HEK293 (cell line): ENCODE measurements around the gene CACNA2D4.

Source experiments
- CTCF ChIA-PET: fragments of 350-600 bp; formaldehyde crosslinking; extraction: SDS; loops from one replicate; lab custom pipeline; 2021; ENCODE audit warnings: antibody characterized with exemption; lab: Yijun Ruan, JAX
- POLR2A ChIA-PET: fragments of 300-600 bp; formaldehyde crosslinking; extraction: SDS; loops from one replicate; lab custom pipeline; 2020; ENCODE audit warnings: antibody characterized with exemption, inconsistent platforms; lab: Yijun Ruan, JAX
- H3K27ac ChIP-seq: fragments of 200-500 bp; sonication (Bioruptor generic); 2 replicates; pipeline ENCODE4 v1.5.1; 2014; ENCODE audit warnings: low read depth, low read length, control low read depth, inconsistent platforms; ENCODE audit errors: extremely low read depth
- H3K36me3 ChIP-seq, 2 experiments: fragments of 200-500 bp in 1 of 2; sonication (Bioruptor generic) in 1 of 2; 1 replicate in 1 of 2; 2 replicates in 1 of 2; pipeline ENCODE4 v1.5.1; 2014 to 2017; ENCODE audit warnings: inconsistent platforms in 2 of 2, low read length in 2 of 2; ENCODE audit not compliant: control insufficient read depth in 2 of 2, insufficient read depth in 1 of 2
- H3K4me1 ChIP-seq: fragments of 200-500 bp; sonication (Bioruptor generic); 2 replicates; pipeline ENCODE4 v1.5.1; 2014; ENCODE audit warnings: mild to moderate bottlenecking, low read length, inconsistent platforms; ENCODE audit not compliant: control insufficient read depth, insufficient read depth
- H3K4me3 ChIP-seq: 2 replicates; pipeline ENCODE4 v1.5.1; 2011; ENCODE audit warnings: low read depth, mild to moderate bottlenecking, control low read depth, low read length, moderate library complexity
- H3K9me3 ChIP-seq: fragments of 200-500 bp; sonication (Bioruptor generic); 2 replicates; pipeline ENCODE4 v1.5.1; 2014; ENCODE audit warnings: low read depth, low read length, inconsistent platforms; ENCODE audit not compliant: control insufficient read depth, insufficient read depth
- ATF2 ChIP-seq: fragments of 450-650 bp; formaldehyde crosslinking; IDR thresholded peaks from 2 replicates; pipeline ENCODE4 v1.5.1; 2016; ENCODE audit warnings: missing biosample characterization, missing genetic modification characterization, low read depth
- BCL11B ChIP-seq: fragments of 450-650 bp; formaldehyde crosslinking; IDR thresholded peaks from 2 replicates; pipeline ENCODE4 v1.5.1; 2016; ENCODE audit warnings: low read depth, missing biosample characterization, missing genetic modification characterization
- HOXD13 ChIP-seq: sonication (generic); formaldehyde crosslinking; IDR thresholded peaks from 2 replicates; pipeline ENCODE4 v1.8.0; 2022; ENCODE audit warnings: missing genetic modification reagents, borderline replicate concordance
- KLF1 ChIP-seq: fragments of 450-650 bp; formaldehyde crosslinking; IDR thresholded peaks from 2 replicates; pipeline ENCODE4 v1.5.1; 2016; ENCODE audit warnings: missing biosample characterization, missing genetic modification characterization
- MZF1 ChIP-seq: fragments of 450-650 bp; formaldehyde crosslinking; IDR thresholded peaks from 2 replicates; pipeline ENCODE4 v1.5.1; 2017; ENCODE audit warnings: missing biosample characterization, missing genetic modification characterization, borderline replicate concordance
- REPIN1 ChIP-seq: fragments of 450-650 bp; formaldehyde crosslinking; IDR thresholded peaks from 2 replicates; pipeline ENCODE4 v1.5.1; 2017; ENCODE audit warnings: missing biosample characterization, missing genetic modification characterization, low read depth
- ZBTB6 ChIP-seq: fragments of 450-650 bp; formaldehyde crosslinking; IDR thresholded peaks from 2 replicates; pipeline ENCODE4 v1.5.1; 2017; ENCODE audit warnings: missing biosample characterization, missing genetic modification characterization
- ZIC2 ChIP-seq: fragments of 450-650 bp; formaldehyde crosslinking; IDR thresholded peaks from 2 replicates; pipeline ENCODE4 v1.5.1; 2016; ENCODE audit warnings: missing biosample characterization, missing genetic modification characterization
- ZNF133 ChIP-seq: fragments of 450-650 bp; formaldehyde crosslinking; IDR thresholded peaks from 2 replicates; pipeline ENCODE4 v1.5.1; 2016; ENCODE audit warnings: missing biosample characterization, missing genetic modification characterization
- ZNF211 ChIP-seq: fragments of 450-650 bp; formaldehyde crosslinking; IDR thresholded peaks from 2 replicates; pipeline ENCODE4 v1.5.1; 2016; ENCODE audit warnings: low read depth, missing biosample characterization, missing genetic modification characterization
- ZNF239 ChIP-seq: fragments of 450-650 bp; formaldehyde crosslinking; IDR thresholded peaks from 2 replicates; pipeline ENCODE4 v1.5.1; 2016; ENCODE audit warnings: missing biosample characterization, missing genetic modification characterization
- ZNF280C ChIP-seq: fragments of 450-650 bp; formaldehyde crosslinking; IDR thresholded peaks from 2 replicates; pipeline ENCODE4 v1.5.1; 2016; ENCODE audit warnings: missing biosample characterization, missing genetic modification characterization
- ZNF394 ChIP-seq: fragments of 450-650 bp; formaldehyde crosslinking; IDR thresholded peaks from 2 replicates; pipeline ENCODE4 v1.5.1; 2016; ENCODE audit warnings: missing biosample characterization, missing genetic modification characterization, mild to moderate bottlenecking, moderate library complexity, borderline replicate concordance
- ZNF660 ChIP-seq: fragments of 450-650 bp; IDR thresholded peaks from 2 replicates; pipeline ENCODE4 v1.5.1; 2018; ENCODE audit warnings: missing biosample characterization, mild to moderate bottlenecking, missing genetic modification characterization
- ZNF707 ChIP-seq: fragments of 450-650 bp; formaldehyde crosslinking; IDR thresholded peaks from 2 replicates; pipeline ENCODE4 v1.5.1; 2016; ENCODE audit warnings: missing biosample characterization, missing genetic modification characterization
- ZNF747 ChIP-seq: fragments of 450-650 bp; formaldehyde crosslinking; IDR thresholded peaks from 2 replicates; pipeline ENCODE4 v1.5.1; 2016; ENCODE audit warnings: missing biosample characterization, missing genetic modification characterization
- ZSCAN4 ChIP-seq: fragments of 450-650 bp; formaldehyde crosslinking; IDR thresholded peaks from 2 replicates; pipeline ENCODE4 v1.5.1; 2017; ENCODE audit warnings: missing biosample characterization, missing genetic modification characterization
- ZXDB ChIP-seq: fragments of 450-650 bp; formaldehyde crosslinking; IDR thresholded peaks from 2 replicates; pipeline ENCODE4 v1.5.1; 2016; ENCODE audit warnings: missing biosample characterization, missing genetic modification characterization

Gene CACNA2D4

GRCh38 chr12:1915082-1915968 is 3.1 kb downstream of the CACNA2D4 start:
- H3K36me3 ChIP-seq = no peaks in the 10 kb centered on the region
- H3K4me3 ChIP-seq = no peak overlapping the region
- no peaks in the 10 kb centered on the region for H3K9me3 ChIP-seq
- no peak overlapping the region for H3K27ac ChIP-seq
- TF ChIP-seq HOXD13 (CRISPR knock-in tag) = no peak
- no peak for TF ChIP-seq ZNF707 (tag by site-specific recombination)
- TF ChIP-seq ZSCAN4 (tag by site-specific recombination) = peak; percentile 67
- TF ChIP-seq ZNF239 (tag by site-specific recombination) = no peak
- no peak for TF ChIP-seq MZF1 (tag by site-specific recombination)
- peak; percentile 69 for TF ChIP-seq ZIC2 (tag by site-specific recombination)
- ChIA-PET CTCF (interaction anchor here (0.5 to 3.8 kb wide), 3 partner anchors 17 to 42 kb away, joined by 4 to 16 read pairs (median 4); no protein-coding TSS in a partner anchor), POLR2A (no interaction called here)
- H3K4me1 ChIP-seq = no peaks in the 10 kb centered on the region

GRCh38 chr12:1914114-1914911 is 4.1 kb downstream of the CACNA2D4 start:
- no peak for TF ChIP-seq ZNF747 (tag by site-specific recombination)
- no peak for TF ChIP-seq ZNF660 (tag by site-specific recombination)
- TF ChIP-seq ATF2 (tag by site-specific recombination) = no peak
- no peak for TF ChIP-seq KLF1 (tag by site-specific recombination)
- TF ChIP-seq BCL11B = no peak
- no peak for TF ChIP-seq ZNF133 (tag by site-specific recombination)
- TF ChIP-seq ZBTB6 = no peak
- no peak for TF ChIP-seq ZNF280C (tag by site-specific recombination)
- TF ChIP-seq ZNF394 (tag by site-specific recombination) = no peak
- no peak for TF ChIP-seq ZXDB
- no peak for TF ChIP-seq REPIN1 (tag by site-specific recombination)
- TF ChIP-seq ZNF211 (tag by site-specific recombination) = no peak
- Histone ChIP-seq H3K4me3 (no peak overlapping the region), H3K4me1 (no peaks in the 10 kb centered on the region), H3K36me3 (no peaks in the 10 kb centered on the region), H3K9me3 (no peaks in the 10 kb centered on the region), H3K27ac (no peak overlapping the region)
- ChIA-PET CTCF (interaction anchor here (1.1 kb wide), 1 partner anchor 260 kb away, joined by 3 read pairs; no protein-coding TSS in a partner anchor), POLR2A (no interaction called here)
